Gastrocnemius medialis (tissue), 4 donors: ENCODE data around the gene ELK4. TPM values are rescaled to one million over a fixed set of nuclear protein-coding genes. Genes with fewer than 3 reads are reported as not detected.

Experiments
- ATAC-seq, 2 donors: fragments of 150-250 bp; one replicate each; pipeline ENCODE4 v1.9.1; 2016
- DNase-seq, 2 donors: peaks; one replicate each; pipeline ENCODE4 v3.0.0-alpha.2; 2019
- H3K27ac ChIP-seq, 4 donors: fragments of 200-600 bp; sonication (generic); 1 replicate in 1 of 4; 2 replicates in 3 of 4; pipeline ENCODE4 v1.5.1; 2016 to 2018; ENCODE audit warnings: mild to moderate bottlenecking in 2 of 4, moderate library complexity in 1 of 4
- H3K27me3 ChIP-seq, 3 donors: fragments of 200-600 bp; sonication (generic) in 2 of 3; 1 replicate in 1 of 3; 2 replicates in 2 of 3; pipeline versions ENCODE4 v1.5.1 to v1.6.0; 2016 to 2019; ENCODE audit warnings: mild to moderate bottlenecking in 1 of 3, moderate library complexity in 1 of 3
- H3K36me3 ChIP-seq, 2 donors: fragments of 200-600 bp; sonication (generic) in 1 of 2; one replicate each; pipeline ENCODE4 v1.5.1; 2017 to 2018
- H3K4me1 ChIP-seq, 2 donors: fragments of 200-600 bp; sonication (generic) in 1 of 2; one replicate each; pipeline ENCODE4 v1.5.1; 2016 to 2017; ENCODE audit warnings: mild to moderate bottlenecking in 2 of 2
- H3K4me3 ChIP-seq, 4 donors: fragments of 200-600 bp; sonication (generic) in 3 of 4; 1 replicate in 1 of 4; 2 replicates in 3 of 4; pipeline ENCODE4 v1.5.1; 2016 to 2019; ENCODE audit warnings: mild to moderate bottlenecking in 2 of 4
- H3K9me3 ChIP-seq, 3 donors: fragments of 200-600 bp; sonication (generic) in 2 of 3; 1 replicate in 1 of 3; 2 replicates in 2 of 3; pipeline ENCODE4 v1.5.1; 2016 to 2019
- CTCF ChIP-seq, 5 experiments: fragments of 450-650 bp in 3 of 5; fragments of 200-600 bp in 2 of 5; sonication (generic) in 2 of 5; IDR thresholded peaks in 4 of 5; conservative IDR thresholded peaks in 1 of 5; 1 replicate in 4 of 5; 2 replicates in 1 of 5; pipeline ENCODE4 v1.5.1; 2016 to 2019; ENCODE audit warnings: antibody characterized with exemption in 5 of 5, mild to moderate bottlenecking in 3 of 5, moderate library complexity in 3 of 5
- POLR2A ChIP-seq, 2 donors: fragments of 450-650 bp; IDR thresholded peaks; one replicate each; pipeline ENCODE4 v1.6.1; 2017; ENCODE audit warnings: antibody characterized with exemption in 2 of 2, mild to moderate bottlenecking in 2 of 2, moderate library complexity in 2 of 2
- in situ Hi-C, 4 donors: fragments of 200-750 bp; cut with MboI; loops; one replicate each; pipeline versions ENCODE4 v1.15.0 to v1.8.0; 2017; ENCODE audit warnings: low sequenced_read_pairs in 4 of 4
- intact Hi-C: fragments of 100-400 bp; cut with DNase I; formaldehyde crosslinking; loops from one replicate; pipeline ENCODE4 v1.15.1; 2023; ENCODE audit warnings: low total_unique reads
- total RNA-seq, 4 donors: library from RNA; depleted of rRNA; stranded (reverse); fragments of >200 nt; gene quantifications; one replicate each; pipeline versions ENCODE4 v1.1.0 to v1.2.3, GENCODE V29; 2016

ELK4 gene
- total RNA-seq, 4 donors from 2014 or later, result 17.3 to 24.2 (median 20.1) TPM

DNA sequence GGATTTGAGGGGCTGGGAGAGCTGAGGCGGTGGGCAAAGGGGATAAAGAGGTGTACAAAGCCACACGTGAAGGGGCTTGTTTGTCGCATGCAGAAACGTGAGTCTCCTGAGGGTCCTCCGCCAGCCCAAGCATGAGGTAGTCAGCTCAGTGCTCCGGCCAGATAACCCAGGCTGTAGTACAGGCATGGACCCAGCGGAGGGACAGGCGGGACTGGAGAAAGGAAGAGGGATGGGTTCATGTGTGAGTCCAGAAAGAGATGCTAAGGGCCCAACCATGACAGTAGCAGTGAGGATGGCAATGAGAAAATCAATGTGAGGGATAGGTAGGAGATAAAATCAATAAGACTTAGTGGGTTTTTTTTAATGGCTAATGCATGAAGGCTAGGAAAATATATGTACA, 13.7 kb upstream of the ELK4 start:
- no peak for TF ChIP-seq POLR2A (IDR thresholded peaks at IDR 0.05)
- TF ChIP-seq CTCF (IDR thresholded peaks at IDR 0.05 in 4 of 5, conservative IDR thresholded peaks at IDR 0.05 in 1 of 5), result no peak
- Histone ChIP-seq H3K4me1 (peaks cover 11 to 17% of the 10 kb centered on the region in 2 donors), H3K36me3 (no peaks in the 10 kb centered on the region), H3K27ac (no peak overlapping the region), H3K27me3 (no peaks in the 10 kb centered on the region), H3K9me3 (no peaks in the 10 kb centered on the region), H3K4me3 (no peak overlapping the region)
- in situ Hi-C loops, result no loop called here
- ATAC-seq (no peak), DNase-seq (no peak)
- intact Hi-C loops, result no loop called here

- no peaks in the 10 kb centered on the region for H3K27me3 ChIP-seq
- TF ChIP-seq CTCF (IDR thresholded peaks at IDR 0.05 in 4 of 5, conservative IDR thresholded peaks at IDR 0.05 in 1 of 5) (no peak), POLR2A (IDR thresholded peaks at IDR 0.05) (no peak)
- no peak overlapping the region for H3K27ac ChIP-seq
- in situ Hi-C loops (no loop called here), intact Hi-C loops (no loop called here)
- H3K36me3 ChIP-seq, result no peaks in the 10 kb centered on the region
- no peak overlapping the region for H3K4me3 ChIP-seq
- DNase-seq (no peak), ATAC-seq (no peak)
- no peaks in the 10 kb centered on the region for H3K9me3 ChIP-seq
- H3K4me1 ChIP-seq, result peaks cover 3 to 4% of the 10 kb centered on the region in 2 donors
Observed at GRCh38 chr1:205642679-205643307, 11.0 kb upstream of the ELK4 start.

DNA sequence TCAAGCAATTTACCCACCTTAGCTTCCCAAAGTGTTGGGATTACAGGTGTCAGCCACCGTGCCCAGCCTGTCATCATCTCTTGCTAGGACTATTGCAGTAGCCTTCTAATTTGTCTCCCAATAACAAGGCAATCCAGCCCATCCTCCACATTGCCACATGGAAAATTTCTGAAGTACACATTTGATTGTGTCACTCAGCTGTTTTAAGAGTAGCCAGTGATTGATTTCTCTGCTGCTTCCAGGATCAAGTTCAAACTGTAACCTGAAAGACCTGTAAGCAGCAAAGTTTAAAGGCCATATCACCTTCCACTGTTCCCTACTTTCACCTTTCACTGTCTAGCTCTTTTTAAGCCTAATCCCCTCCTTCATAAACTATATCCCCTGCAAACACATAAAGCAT, 7.8 kb upstream of the ELK4 start:
- H3K9me3 ChIP-seq, result no peaks in the 10 kb centered on the region
- TF ChIP-seq POLR2A (IDR thresholded peaks at IDR 0.05) (no peak), CTCF (IDR thresholded peaks at IDR 0.05 in 4 of 5, conservative IDR thresholded peaks at IDR 0.05 in 1 of 5) (no peak)
- H3K36me3 ChIP-seq, result no peaks in the 10 kb centered on the region
- peaks cover 0 to 8% of the 10 kb centered on the region in 2 donors for H3K4me1 ChIP-seq
- DNase-seq (no peak), ATAC-seq (no peak)
- no peaks in the 10 kb centered on the region for H3K27me3 ChIP-seq
- H3K27ac ChIP-seq, result no peak overlapping the region
- in situ Hi-C loops (no loop called here), intact Hi-C loops (no loop called here)
- H3K4me3 ChIP-seq, result no peak overlapping the region

GRCh38 chr1:205637854-205638468, 6.2 kb upstream of the ELK4 start:
- H3K27ac ChIP-seq, result no peak overlapping the region
- H3K9me3 ChIP-seq, result no peaks in the 10 kb centered on the region
- DNase-seq (no peak), ATAC-seq (no peak)
- TF ChIP-seq POLR2A (IDR thresholded peaks at IDR 0.05) (no peak), CTCF (IDR thresholded peaks at IDR 0.05 in 4 of 5, conservative IDR thresholded peaks at IDR 0.05 in 1 of 5) (no peak)
- no peaks in the 10 kb centered on the region for H3K36me3 ChIP-seq
- in situ Hi-C loops, result no loop called here
- H3K4me1 ChIP-seq, result peaks cover 11 to 18% of the 10 kb centered on the region in 2 donors
- intact Hi-C loops, result no loop called here
- H3K27me3 ChIP-seq, result no peaks in the 10 kb centered on the region
- H3K4me3 ChIP-seq, result no peak overlapping the region
